Measurements from ENCODE around the gene CPZ. TPM values are rescaled to one million over a fixed set of nuclear protein-coding genes. Genes with fewer than 3 reads are reported as not detected.

The CPZ gene
- total RNA-seq, 2 donors from 2014 or later: 1.0 to 2.9 TPM

GRCh38 chr4:8601556-8601955, 9.0 kb downstream of the CPZ start:
- ATAC-seq: no peak
- intact Hi-C loops (cut with DNase I, micrococcal nuclease): no loop called here

GRCh38 chr4:8602686-8603430, 10.3 kb downstream of the CPZ start:
- DNase-seq (no peak), ATAC-seq (no peak)
- intact Hi-C loops (cut with DNase I, micrococcal nuclease): no loop called here

More at GRCh38 chr4:8601556-8601955, 9.0 kb downstream of the CPZ start:
- no peak for DNase-seq

GRCh38 chr4:8603931-8604330, 11.4 kb downstream of the CPZ start:
- intact Hi-C loops (cut with DNase I, micrococcal nuclease): no loop called here
- DNase-seq: no peak
- ATAC-seq: no peak

GRCh38 chr4:8605289-8605688, 12.7 kb downstream of the CPZ start:
- DNase-seq (no peak), ATAC-seq (no peak)
- intact Hi-C loops (cut with DNase I, micrococcal nuclease): no loop called here

GRCh38 chr4:8606476-8606875, 13.9 kb downstream of the CPZ start:
- no peak for DNase-seq
- intact Hi-C loops (cut with DNase I, micrococcal nuclease): no loop called here
- ATAC-seq: no peak

- intact Hi-C loops (cut with DNase I, micrococcal nuclease): no loop called here
- ATAC-seq: no peak
- DNase-seq: no peak
These were observed 14.4 kb downstream of the CPZ start for GRCh38 chr4:8606966-8607365.

GRCh38 chr4:8607603-8608481, 15.3 kb downstream of the CPZ start:
- intact Hi-C loops (cut with DNase I, micrococcal nuclease): no loop called here
- peak in 1 of 2 donors; percentile 43 for DNase-seq
- peak; percentile 42 for ATAC-seq

- no peak for ATAC-seq
- DNase-seq: no peak
- intact Hi-C loops (cut with DNase I, micrococcal nuclease): no loop called here
These were observed 16.3 kb downstream of the CPZ start for GRCh38 chr4:8608714-8609391.

GRCh38 chr4:8609406-8609805, 16.8 kb downstream of the CPZ start:
- ATAC-seq (no peak), DNase-seq (no peak)
- intact Hi-C loops (cut with DNase I, micrococcal nuclease): no loop called here

GRCh38 chr4:8609824-8610350, 17.3 kb downstream of the CPZ start:
- ATAC-seq: no peak
- intact Hi-C loops (cut with DNase I, micrococcal nuclease): no loop called here

GRCh38 chr4:8610858-8611616, 18.5 kb downstream of the CPZ start:
- intact Hi-C loops (cut with DNase I, micrococcal nuclease): no loop called here
- DNase-seq: no peak
- ATAC-seq: no peak

More at GRCh38 chr4:8609824-8610350, 17.3 kb downstream of the CPZ start:
- DNase-seq: no peak

GRCh38 chr4:8612646-8613045, 20.1 kb downstream of the CPZ start:
- ATAC-seq (no peak), DNase-seq (no peak)
- intact Hi-C loops (cut with DNase I, micrococcal nuclease): no loop called here

- ATAC-seq (no peak), DNase-seq (no peak)
- intact Hi-C loops (cut with DNase I, micrococcal nuclease): no loop called here
These were observed 21.1 kb downstream of the CPZ start for GRCh38 chr4:8613421-8614364.

GRCh38 chr4:8614365-8615193, 22.0 kb downstream of the CPZ start:
- intact Hi-C loops (cut with DNase I, micrococcal nuclease): no loop called here
- DNase-seq (no peak), ATAC-seq (no peak)

GRCh38 chr4:8615366-8615765, 22.8 kb downstream of the CPZ start:
- ATAC-seq (no peak), DNase-seq (no peak)
- intact Hi-C loops (cut with DNase I, micrococcal nuclease): no loop called here

GRCh38 chr4:8615921-8616787, 23.6 kb downstream of the CPZ start:
- ATAC-seq (no peak), DNase-seq (no peak)
- intact Hi-C loops (cut with DNase I, micrococcal nuclease): no loop called here

Measured in left colon (tissue), 2 donors.